ENCODE measurements around the gene NKAIN1. TPM values are rescaled to one million over a fixed set of nuclear protein-coding genes. Genes with fewer than 3 reads are reported as not detected.

Gene NKAIN1
- total RNA-seq, 4 donors from 2014 or later: 0.09 to 0.30 (median 0.12) TPM; not detected in 1

DNA sequence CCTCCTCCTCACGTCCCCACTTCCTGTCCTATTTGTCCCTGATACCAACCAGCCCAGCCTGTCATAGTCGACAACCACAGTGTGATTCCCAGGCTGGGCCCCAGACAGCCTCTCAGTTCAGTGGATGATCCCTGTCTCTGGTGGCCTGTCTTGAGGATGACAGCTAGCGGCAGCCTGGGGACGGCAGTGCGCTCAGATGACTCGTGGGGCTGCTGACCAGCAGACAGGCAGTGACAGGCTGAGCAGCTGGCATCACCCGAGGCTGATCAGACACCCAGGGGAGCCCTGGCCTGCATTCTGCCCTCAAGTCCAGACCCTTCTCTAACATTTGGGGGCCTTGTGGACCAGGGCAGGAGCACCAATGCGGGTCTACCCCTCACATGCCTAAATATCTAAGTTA lies 21.0 kb downstream of the NKAIN1 start:
- TF ChIP-seq, protein P1, sequence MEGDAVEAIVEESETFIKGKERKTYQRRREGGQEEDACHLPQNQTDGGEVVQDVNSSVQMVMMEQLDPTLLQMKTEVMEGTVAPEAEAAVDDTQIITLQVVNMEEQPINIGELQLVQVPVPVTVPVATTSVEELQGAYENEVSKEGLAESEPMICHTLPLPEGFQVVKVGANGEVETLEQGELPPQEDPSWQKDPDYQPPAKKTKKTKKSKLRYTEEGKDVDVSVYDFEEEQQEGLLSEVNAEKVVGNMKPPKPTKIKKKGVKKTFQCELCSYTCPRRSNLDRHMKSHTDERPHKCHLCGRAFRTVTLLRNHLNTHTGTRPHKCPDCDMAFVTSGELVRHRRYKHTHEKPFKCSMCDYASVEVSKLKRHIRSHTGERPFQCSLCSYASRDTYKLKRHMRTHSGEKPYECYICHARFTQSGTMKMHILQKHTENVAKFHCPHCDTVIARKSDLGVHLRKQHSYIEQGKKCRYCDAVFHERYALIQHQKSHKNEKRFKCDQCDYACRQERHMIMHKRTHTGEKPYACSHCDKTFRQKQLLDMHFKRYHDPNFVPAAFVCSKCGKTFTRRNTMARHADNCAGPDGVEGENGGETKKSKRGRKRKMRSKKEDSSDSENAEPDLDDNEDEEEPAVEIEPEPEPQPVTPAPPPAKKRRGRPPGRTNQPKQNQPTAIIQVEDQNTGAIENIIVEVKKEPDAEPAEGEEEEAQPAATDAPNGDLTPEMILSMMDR (IDR thresholded peaks at IDR 0.05): no peak
- TF ChIP-seq POLR2A (IDR thresholded peaks at IDR 0.05): no peak
- H3K27ac ChIP-seq: no peak overlapping the region
- H3K4me1 ChIP-seq: peaks cover 5 to 15% (median 8%) of the 10 kb centered on the region in 3 donors
- H3K36me3 ChIP-seq: no peaks in the 10 kb centered on the region
- no peak for DNase-seq
- no peak overlapping the region for H3K4me3 ChIP-seq
- peaks cover 0 to 29% (median 0%) of the 10 kb centered on the region in 4 donors for H3K27me3 ChIP-seq
- intact Hi-C loops (cut with DNase I): no loop called here
- WGBS, 2 donors: 59 to 79% methylated on average over 3 of the region's 8 CpGs
- no peaks in the 10 kb centered on the region for H3K9me3 ChIP-seq

DNA sequence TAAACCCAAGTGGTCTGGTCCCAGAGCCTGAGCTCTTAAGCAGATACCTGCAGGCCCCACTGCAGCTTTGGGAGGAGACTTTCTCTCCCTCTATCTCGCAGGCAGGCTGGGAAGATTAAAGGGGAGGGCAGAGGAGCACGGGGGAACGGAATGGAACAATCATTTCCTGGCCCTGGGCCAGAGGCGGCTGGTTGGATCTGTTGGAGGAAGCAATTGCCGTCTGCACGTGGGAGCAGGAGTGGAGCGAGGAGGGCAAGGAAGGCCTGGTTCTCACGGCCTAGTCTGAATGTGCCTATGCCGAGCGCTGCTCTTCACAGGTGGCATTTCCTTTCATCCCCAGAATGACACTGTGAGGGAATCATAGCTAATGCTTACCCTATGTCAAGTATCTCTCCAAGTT lies 23.7 kb downstream of the NKAIN1 start:
- TF ChIP-seq, protein P1 (IDR thresholded peaks at IDR 0.05): no peak
- TF ChIP-seq POLR2A (IDR thresholded peaks at IDR 0.05): no peak
- no peak overlapping the region for H3K27ac ChIP-seq
- WGBS, 2 donors: 14 to 16% methylated on average over 9 to 10 of the region's 10 CpGs
- H3K4me1 ChIP-seq: peaks cover 5 to 15% (median 8%) of the 10 kb centered on the region in 3 donors
- H3K27me3 ChIP-seq: peaks cover 0 to 9% (median 0%) of the 10 kb centered on the region in 4 donors
- DNase-seq: no peak
- H3K9me3 ChIP-seq: no peaks in the 10 kb centered on the region
- no peak overlapping the region for H3K4me3 ChIP-seq
- intact Hi-C loops (cut with DNase I): no loop called here
- H3K36me3 ChIP-seq: no peaks in the 10 kb centered on the region

GRCh38 chr1:31215065-31215570 lies 24.6 kb downstream of the NKAIN1 start:
- Histone ChIP-seq H3K27ac (no peak overlapping the region), H3K4me1 (peaks cover 5 to 15% (median 8%) of the 10 kb centered on the region in 3 donors), H3K36me3 (no peaks in the 10 kb centered on the region), H3K4me3 (no peak overlapping the region), H3K9me3 (no peaks in the 10 kb centered on the region), H3K27me3 (peaks cover 0 to 9% (median 0%) of the 10 kb centered on the region in 4 donors)
- WGBS, 2 donors: 69 to 84% methylated on average over 5 to 7 of the region's 11 CpGs
- no peak for DNase-seq
- intact Hi-C loops (cut with DNase I): no loop called here
- no peak for TF ChIP-seq POLR2A (IDR thresholded peaks at IDR 0.05)

- intact Hi-C loops (cut with DNase I): no loop called here
- Histone ChIP-seq H3K27ac (no peak overlapping the region), H3K27me3 (peaks cover 0 to 9% (median 0%) of the 10 kb centered on the region in 4 donors), H3K36me3 (no peaks in the 10 kb centered on the region), H3K4me1 (peaks cover 5 to 15% (median 8%) of the 10 kb centered on the region in 3 donors), H3K9me3 (no peaks in the 10 kb centered on the region), H3K4me3 (no peak overlapping the region)
- no peak for DNase-seq
- no peak for TF ChIP-seq POLR2A (IDR thresholded peaks at IDR 0.05)
- TF ChIP-seq, protein P1 (IDR thresholded peaks at IDR 0.05): no peak
- 62 to 69% methylated on average over 11 to 12 of the region's 12 CpGs for WGBS, 2 donors
These were observed 25.2 kb downstream of the NKAIN1 start for GRCh38 chr1:31214316-31215064.

DNA sequence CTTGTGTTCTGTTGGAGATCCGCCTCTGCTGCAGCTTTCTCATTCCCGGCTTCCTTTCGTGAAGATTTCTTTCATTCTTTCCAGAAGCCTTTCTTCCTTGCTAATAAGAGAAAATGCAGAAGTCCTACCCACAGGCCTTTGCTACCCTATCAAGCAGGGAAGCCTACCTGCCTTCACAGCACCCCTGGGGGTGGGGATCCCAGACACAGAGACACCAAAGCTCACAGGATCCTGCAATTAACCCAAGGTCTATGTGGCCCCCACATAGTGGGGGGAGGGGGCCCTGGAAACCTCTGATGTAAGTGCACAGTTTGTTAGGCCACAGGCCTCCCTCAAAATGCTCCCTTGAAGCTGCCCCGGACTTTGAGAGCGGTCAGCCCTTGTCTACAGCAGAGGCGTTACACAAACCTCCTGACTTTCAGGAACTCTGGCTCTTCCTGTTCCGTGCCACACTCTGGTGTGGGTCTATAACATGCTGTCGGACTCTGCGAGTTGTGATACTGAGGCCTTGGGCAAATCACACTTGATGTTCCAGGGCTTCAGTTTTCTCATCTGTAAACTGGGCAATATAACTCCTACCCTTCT lies 31.2 kb downstream of the NKAIN1 start:
- intact Hi-C loops (cut with DNase I): no loop called here
- Histone ChIP-seq H3K4me3 (no peak overlapping the region), H3K9me3 (no peaks in the 10 kb centered on the region), H3K27me3 (no peaks in the 10 kb centered on the region), H3K36me3 (no peaks in the 10 kb centered on the region), H3K27ac (no peak overlapping the region), H3K4me1 (no peaks in the 10 kb centered on the region)
- no peak for DNase-seq
- TF ChIP-seq POLR2A (IDR thresholded peaks at IDR 0.05): no peak
- TF ChIP-seq, protein P1 (IDR thresholded peaks at IDR 0.05): no peak
- 73 to 74% methylated on average over 8 to 9 of the region's 9 CpGs for WGBS, 2 donors

Data from esophagus squamous epithelium (tissue), 5 donors.